Stimulated activated CD8-positive, alpha-beta memory T cell treated with anti-CD3 and anti-CD28 coated beads, Interleukin-4, amount 100 ng/mL, for 4 hours (primary cell): ENCODE measurements around the gene RNU6-1.

ENCODE experiments used
- DNase-seq, 2 donors: peaks; one replicate each; pipeline ENCODE4 v3.0.0-alpha.2; 2020; ENCODE audit warnings: low read depth in 2 of 2, low spot score in 1 of 2

RNU6-1 gene

GRCh38 chr15:67822537-67823313, 17.1 kb downstream of the RNU6-1 start:
- no peak for DNase-seq

GRCh38 chr15:67821784-67822440, 17.9 kb downstream of the RNU6-1 start:
- DNase-seq, result no peak

- DNase-seq, result no peak
These were observed 18.7 kb downstream of the RNU6-1 start for GRCh38 chr15:67820992-67821783.

- DNase-seq, result no peak
These were observed 19.5 kb downstream of the RNU6-1 start for GRCh38 chr15:67820122-67820991.

GRCh38 chr15:67819636-67820035, 20.2 kb downstream of the RNU6-1 start:
- no peak for DNase-seq

GRCh38 chr15:67818464-67818863, 21.4 kb downstream of the RNU6-1 start:
- no peak for DNase-seq

GRCh38 chr15:67816668-67817067, 23.2 kb downstream of the RNU6-1 start:
- DNase-seq, result no peak

GRCh38 chr15:67815036-67815592, 24.7 kb downstream of the RNU6-1 start:
- no peak for DNase-seq

- no peak for DNase-seq
These were observed 26.7 kb downstream of the RNU6-1 start for GRCh38 chr15:67813104-67813634.

- DNase-seq, result no peak
These were observed 27.6 kb downstream of the RNU6-1 start for GRCh38 chr15:67812241-67812644.

- no peak for DNase-seq
These were observed 30.0 kb downstream of the RNU6-1 start for GRCh38 chr15:67809866-67810265.

GRCh38 chr15:67809441-67809840, 30.4 kb downstream of the RNU6-1 start:
- DNase-seq, result no peak

GRCh38 chr15:67808821-67809220, 31.0 kb downstream of the RNU6-1 start:
- no peak for DNase-seq

- DNase-seq, result no peak
These were observed 32.0 kb downstream of the RNU6-1 start for GRCh38 chr15:67807836-67808235.

- no peak for DNase-seq
These were observed 32.7 kb downstream of the RNU6-1 start for GRCh38 chr15:67807141-67807540.

GRCh38 chr15:67806536-67806935, 33.3 kb downstream of the RNU6-1 start:
- DNase-seq, result no peak

- no peak for DNase-seq
These were observed 34.0 kb downstream of the RNU6-1 start for GRCh38 chr15:67805666-67806516.

- no peak for DNase-seq
These were observed 34.7 kb downstream of the RNU6-1 start for GRCh38 chr15:67805008-67805665.
